HG03432 (cell line): ENCODE measurements around the gene ACVRL1.

Source experiments
- ATAC-seq: cut with Tn5 transposase; IDR thresholded peaks from one replicate; pipeline ENCODE4 v1.9.1; 2021; ENCODE audit warnings: mild to moderate bottlenecking, moderate library complexity; ENCODE audit not compliant: unreplicated experiment

Gene ACVRL1

GRCh38 chr12:51896236-51896635 is 11.1 kb upstream of the ACVRL1 start:
- no peak for ATAC-seq

DNA sequence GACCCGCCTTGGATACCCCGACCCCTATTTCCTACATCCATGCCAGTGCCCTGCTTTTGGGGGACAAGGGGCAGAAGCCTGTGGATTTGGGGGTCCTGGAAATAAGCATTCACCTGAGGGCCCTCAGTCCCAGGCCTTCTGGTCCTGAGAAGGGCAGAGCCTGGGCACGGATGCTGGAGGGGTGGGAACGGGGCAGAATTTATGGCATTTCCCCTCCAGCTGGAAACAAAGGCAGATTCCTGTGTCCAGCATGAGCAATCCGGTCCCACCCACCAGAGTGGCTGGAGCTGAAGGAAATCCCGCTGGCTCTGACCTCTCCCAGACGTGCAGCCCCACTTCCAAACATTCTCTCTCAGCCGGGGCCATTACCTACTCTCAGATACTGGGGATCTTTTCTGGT is 10.1 kb upstream of the ACVRL1 start:
- ATAC-seq = no peak

- ATAC-seq = no peak
These were observed 8.8 kb upstream of the ACVRL1 start for GRCh38 chr12:51898506-51898905.

DNA sequence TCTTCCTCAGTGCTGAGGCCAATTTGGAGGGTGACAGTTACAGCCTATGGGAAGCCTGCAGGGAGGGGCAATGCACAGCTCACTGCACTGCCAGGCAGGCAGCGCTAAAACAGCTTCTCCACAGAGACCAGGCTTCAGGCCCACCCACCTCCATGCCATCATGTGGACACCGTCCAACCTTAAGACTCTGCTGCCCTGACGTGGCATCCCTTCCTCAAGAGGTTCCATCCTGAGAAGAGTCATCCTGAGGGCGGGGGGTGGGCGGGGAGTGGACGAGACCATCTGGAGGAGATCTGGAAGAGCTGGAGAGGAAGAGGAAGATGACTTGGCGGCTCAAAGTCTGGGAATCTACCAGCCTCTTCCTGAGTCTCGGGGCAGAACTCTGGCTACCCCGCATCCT is 8.4 kb upstream of the ACVRL1 start:
- no peak for ATAC-seq

DNA sequence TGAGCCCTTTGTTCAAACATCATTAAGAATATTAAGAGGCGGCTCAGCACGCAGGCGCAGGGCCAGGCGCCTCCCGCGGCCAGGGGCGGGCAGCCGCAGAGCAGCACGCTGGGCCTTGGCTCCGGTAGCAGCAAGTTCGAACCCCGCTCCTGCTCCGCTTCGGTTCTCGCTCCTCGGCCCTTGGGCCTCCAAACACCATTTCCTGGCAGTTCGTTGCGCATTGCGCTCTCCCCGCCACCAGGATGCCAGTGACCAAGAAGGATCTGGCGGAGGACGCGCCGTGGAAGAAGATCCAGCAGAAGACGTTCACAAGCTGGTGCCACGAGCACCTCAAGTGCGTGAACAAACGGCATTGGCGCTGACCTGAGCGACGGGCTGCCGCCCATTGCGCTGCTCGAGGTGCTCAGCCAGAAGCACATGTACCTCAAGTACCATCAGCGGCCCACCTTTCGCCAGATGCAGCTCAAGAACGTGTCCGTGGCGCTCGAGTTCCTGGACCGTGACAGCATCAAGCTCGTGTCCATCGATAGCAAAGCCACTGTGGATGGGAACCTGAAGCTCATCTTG is 6.9 kb upstream of the ACVRL1 start:
- ATAC-seq = no peak

DNA sequence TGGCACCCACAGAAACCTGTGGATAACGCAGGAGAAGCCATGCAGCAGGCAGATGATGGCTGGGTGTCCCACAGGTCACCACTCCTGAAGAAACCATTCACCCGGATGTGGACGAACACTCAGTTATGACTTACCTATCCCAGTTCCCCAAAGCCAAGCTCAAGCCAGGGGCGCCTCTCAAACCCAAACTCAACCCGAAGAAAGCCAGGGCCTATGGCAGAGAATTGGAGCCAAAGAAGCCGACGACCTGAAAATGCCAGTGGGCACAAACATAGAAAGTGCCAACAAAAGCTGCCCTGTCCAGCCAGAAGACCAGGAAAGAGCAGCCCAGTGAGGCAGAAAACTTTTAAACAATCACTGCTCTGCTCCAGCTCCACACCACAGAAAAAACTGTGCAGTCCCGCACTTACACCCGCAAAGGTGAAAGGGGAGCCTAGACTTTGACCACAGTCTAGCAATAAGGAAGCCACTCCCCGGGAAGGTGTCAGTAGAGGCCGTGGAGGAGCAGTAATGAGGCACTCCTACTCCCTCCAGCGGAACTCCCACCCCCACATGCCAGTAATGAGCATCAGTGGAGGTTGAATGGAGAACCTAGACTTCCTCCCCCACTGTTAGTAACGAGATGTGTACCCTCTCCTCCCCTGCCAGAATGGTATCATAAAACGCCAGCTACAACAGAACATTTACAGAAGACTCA is 6.0 kb upstream of the ACVRL1 start:
- no peak for ATAC-seq

- ATAC-seq = no peak
These were observed 5.4 kb upstream of the ACVRL1 start for GRCh38 chr12:51901881-51902280.

- no peak for ATAC-seq
These were observed 2.3 kb upstream of the ACVRL1 start for GRCh38 chr12:51904951-51905470.

GRCh38 chr12:51905471-51906429 is 1.6 kb upstream of the ACVRL1 start:
- ATAC-seq = no peak

DNA sequence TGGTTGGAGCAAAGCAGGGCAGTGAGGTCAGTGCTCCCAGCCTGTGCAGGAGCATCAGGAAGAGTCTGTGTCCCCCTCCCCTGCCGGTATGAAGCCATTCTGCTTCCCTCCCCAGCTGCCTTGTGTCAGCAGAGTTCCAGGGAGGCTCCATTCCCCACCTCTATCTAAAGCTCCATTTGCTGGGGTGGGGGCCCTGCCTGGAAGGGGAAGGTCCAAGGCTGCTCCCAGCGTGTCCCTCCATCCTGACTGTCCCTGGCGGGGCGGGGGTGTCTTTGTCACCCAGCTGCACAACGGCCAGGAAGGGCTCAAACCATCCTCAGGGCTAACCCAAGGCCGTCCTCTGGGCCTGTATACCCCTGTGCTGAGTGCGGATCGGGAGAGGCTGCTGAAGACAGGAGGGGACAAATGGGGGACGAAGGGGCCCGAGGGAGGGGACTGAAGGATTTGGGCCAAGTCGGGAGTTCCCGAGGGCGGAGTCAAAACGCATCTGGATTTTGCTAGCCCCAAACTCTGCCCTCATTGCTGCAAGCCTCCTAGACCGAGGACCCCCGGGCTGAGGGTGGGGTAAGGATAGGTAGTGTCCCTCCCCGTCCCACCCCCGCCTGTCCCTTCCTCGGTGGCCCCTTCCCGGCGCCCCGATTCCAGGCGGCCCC is 748 bp upstream of the ACVRL1 start:
- ATAC-seq = no peak

- ATAC-seq = no peak
These were observed 637 bp downstream of the ACVRL1 start for GRCh38 chr12:51907856-51908425.

DNA sequence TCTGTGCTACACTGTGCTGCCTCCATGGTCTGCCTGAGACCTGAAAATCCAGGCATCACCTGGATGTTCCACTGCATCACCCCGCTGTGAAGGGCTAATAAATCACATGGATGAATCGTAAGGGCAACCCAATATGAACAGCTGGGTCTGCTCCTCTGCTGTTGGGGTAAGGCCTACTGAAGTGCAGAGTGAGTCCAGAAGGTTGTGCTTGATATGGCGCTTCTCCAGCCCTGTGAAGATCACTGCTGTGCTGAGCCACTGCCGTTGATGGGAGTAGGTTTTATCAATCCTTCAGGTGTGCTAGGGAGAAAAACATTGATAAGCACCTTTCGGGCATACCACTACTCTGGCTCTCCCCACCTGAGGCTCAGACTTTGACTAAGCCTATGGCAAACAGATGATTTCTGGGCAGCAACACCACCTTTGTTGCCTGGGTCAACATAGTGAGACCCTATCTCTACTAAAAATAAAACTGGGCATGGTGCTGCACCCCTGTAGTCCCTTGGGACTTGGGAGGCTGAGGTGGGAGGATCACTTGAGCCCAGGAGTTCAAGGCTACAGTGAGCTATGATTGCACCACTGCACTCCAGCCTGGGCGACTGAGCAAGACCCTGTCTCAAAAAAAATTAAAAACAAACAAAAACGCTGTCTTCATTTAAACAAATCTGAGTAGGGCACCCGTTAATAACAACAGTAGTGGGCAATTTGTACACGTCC is 1.7 kb downstream of the ACVRL1 start:
- no peak for ATAC-seq

- ATAC-seq = no peak
These were observed 2.9 kb downstream of the ACVRL1 start for GRCh38 chr12:51910168-51910567.

- no peak for ATAC-seq
These were observed 3.4 kb downstream of the ACVRL1 start for GRCh38 chr12:51910691-51911090.

- no peak for ATAC-seq
These were observed 4.0 kb downstream of the ACVRL1 start for GRCh38 chr12:51911307-51911706.

DNA sequence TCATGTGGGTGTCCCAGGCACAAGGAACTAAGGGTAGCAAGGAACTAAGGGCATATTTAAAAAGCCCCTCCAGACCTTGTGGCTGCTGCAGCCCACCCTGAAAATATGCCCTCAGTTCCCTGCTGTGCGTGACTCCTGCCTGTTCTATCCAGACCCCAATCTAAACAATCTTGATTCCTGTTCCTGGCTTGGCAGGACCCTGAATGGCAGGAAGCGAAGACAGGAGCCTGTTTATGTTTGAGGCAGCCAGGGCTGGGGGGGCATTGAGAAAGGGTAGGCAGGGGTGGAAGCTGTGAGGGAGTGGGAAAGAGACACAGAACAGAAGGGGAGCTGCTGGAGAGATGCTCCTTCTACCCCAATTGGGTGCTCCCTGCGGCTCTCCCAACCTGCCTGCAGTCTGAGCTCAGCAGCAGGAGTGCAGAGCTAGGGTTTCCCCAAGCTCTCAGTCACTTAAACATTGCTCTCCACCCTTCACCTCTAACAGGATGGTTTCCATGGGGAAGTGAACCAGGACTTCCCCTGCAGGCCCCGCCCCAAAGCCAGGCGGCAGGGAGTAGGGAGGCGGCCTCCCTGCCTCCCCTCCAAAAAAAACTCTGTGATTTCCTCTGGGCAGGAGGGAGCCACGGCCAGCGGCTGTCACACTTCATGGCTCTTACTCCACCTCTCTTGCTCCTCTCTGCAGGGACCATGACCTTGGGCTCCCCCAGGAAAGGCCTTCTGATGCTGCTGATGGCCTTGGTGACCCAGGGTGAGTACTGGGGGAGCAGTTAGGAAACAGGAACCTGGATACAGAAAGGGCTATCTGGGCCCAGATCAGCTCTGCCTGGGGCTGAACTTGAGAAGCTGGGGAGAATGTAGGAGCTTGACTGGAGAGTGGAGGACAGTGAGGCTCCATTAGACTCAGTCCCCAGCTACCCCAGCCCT is 4.7 kb downstream of the ACVRL1 start:
- ATAC-seq = no peak

DNA sequence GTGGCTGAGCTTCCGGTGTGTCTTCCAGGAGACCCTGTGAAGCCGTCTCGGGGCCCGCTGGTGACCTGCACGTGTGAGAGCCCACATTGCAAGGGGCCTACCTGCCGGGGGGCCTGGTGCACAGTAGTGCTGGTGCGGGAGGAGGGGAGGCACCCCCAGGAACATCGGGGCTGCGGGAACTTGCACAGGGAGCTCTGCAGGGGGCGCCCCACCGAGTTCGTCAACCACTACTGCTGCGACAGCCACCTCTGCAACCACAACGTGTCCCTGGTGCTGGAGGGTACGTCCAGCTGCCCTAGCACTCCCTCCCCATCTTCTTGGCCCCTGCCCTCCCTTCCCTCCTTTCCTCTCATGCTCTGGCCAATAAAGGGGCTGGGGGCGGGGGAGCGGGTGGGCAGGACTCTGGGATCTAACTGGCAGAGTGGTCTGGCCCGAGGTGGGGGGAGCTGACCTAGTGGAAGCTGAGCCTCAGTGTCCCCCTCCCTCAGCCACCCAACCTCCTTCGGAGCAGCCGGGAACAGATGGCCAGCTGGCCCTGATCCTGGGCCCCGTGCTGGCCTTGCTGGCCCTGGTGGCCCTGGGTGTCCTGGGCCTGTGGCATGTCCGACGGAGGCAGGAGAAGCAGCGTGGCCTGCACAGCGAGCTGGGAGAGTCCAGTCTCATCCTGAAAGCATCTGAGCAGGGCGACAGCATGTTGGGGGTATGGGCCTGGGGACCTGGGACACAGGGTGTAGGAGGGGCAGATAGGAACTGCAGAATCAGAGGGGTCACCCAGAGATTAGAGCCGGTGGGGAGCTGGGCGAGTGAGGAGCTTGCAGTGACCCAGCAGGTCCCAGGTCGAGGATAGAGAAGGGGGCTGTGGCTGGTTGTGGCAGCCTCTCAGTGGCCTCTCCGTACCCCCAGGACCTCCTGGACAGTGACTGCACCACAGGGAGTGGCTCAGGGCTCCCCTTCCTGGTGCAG is 6.0 kb downstream of the ACVRL1 start:
- ATAC-seq = no peak
